C4-2B (cell line): Measurements from ENCODE around the gene TMED7.
"Not testable (repeated sequence)": the region's sequence is repeated elsewhere in the genome, so short reads cannot be mapped to it uniquely, and the experiment has no call there.

Source experiments
- H3K27ac ChIP-seq: fragments of 450-650 bp; 2 replicates; pipeline ENCODE4 v1.5.1; 2017
- CTCF ChIP-seq: fragments of 450-650 bp; conservative IDR thresholded peaks from 2 replicates; pipeline ENCODE4 v1.5.1; 2017; ENCODE audit warnings: mild to moderate bottlenecking
- ZFX ChIP-seq: fragments of 450-650 bp; IDR thresholded peaks from 2 replicates; pipeline ENCODE4 v1.6.1; 2017

Gene TMED7

GRCh38 chr5:115657125-115657880 lies 31.5 kb upstream of the TMED7 start:
- no peak overlapping the region for H3K27ac ChIP-seq
- TF ChIP-seq CTCF (no peak), ZFX (no peak)

DNA sequence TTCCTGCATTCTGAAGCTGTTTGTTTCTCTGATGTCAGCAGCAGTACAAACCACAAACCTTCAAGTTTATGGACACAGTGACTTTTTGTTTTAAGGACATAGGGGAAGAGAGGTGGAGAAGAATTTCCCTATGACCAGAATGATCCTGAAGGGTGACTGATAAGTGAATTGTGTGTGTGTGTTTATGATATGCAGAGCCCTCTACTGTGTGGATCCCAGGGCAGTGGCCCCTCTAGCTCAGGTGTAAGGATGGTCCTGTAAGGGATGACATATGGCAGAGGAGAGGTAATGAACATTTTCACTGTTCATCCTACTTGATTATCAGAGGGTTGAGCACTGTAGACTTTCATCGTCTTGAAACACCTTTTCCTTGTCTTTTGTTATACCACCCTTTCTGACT lies 30.6 kb upstream of the TMED7 start:
- TF ChIP-seq CTCF (no peak), ZFX (no peak)
- H3K27ac ChIP-seq = no peak overlapping the region

GRCh38 chr5:115655994-115656393 lies 30.2 kb upstream of the TMED7 start:
- TF ChIP-seq ZFX = no peak
- TF ChIP-seq CTCF = no peak
- no peak overlapping the region for H3K27ac ChIP-seq

GRCh38 chr5:115649541-115649940 lies 23.7 kb upstream of the TMED7 start:
- TF ChIP-seq ZFX (no peak), CTCF (no peak)
- H3K27ac ChIP-seq = no peak overlapping the region

GRCh38 chr5:115648056-115648455 lies 22.2 kb upstream of the TMED7 start:
- no peak for TF ChIP-seq ZFX
- TF ChIP-seq CTCF = no peak
- no peak overlapping the region for H3K27ac ChIP-seq

- 0 out of 2 replicates have a peak, but pooled peaks have one; percentile 6 for TF ChIP-seq CTCF
- H3K27ac ChIP-seq = not testable (repeated sequence)
These were observed 19.6 kb upstream of the TMED7 start for GRCh38 chr5:115645386-115645785.

GRCh38 chr5:115644046-115644445 lies 18.2 kb upstream of the TMED7 start:
- H3K27ac ChIP-seq = no peak overlapping the region
- TF ChIP-seq CTCF (no peak), ZFX (no peak)
